Measurements from ENCODE around the gene MARCO. TPM values are rescaled to one million over a fixed set of nuclear protein-coding genes. Genes with fewer than 3 reads are reported as not detected.

MARCO gene
- total and polyA plus RNA-seq, 2 experiments from 2014 or later, result not detected

DNA sequence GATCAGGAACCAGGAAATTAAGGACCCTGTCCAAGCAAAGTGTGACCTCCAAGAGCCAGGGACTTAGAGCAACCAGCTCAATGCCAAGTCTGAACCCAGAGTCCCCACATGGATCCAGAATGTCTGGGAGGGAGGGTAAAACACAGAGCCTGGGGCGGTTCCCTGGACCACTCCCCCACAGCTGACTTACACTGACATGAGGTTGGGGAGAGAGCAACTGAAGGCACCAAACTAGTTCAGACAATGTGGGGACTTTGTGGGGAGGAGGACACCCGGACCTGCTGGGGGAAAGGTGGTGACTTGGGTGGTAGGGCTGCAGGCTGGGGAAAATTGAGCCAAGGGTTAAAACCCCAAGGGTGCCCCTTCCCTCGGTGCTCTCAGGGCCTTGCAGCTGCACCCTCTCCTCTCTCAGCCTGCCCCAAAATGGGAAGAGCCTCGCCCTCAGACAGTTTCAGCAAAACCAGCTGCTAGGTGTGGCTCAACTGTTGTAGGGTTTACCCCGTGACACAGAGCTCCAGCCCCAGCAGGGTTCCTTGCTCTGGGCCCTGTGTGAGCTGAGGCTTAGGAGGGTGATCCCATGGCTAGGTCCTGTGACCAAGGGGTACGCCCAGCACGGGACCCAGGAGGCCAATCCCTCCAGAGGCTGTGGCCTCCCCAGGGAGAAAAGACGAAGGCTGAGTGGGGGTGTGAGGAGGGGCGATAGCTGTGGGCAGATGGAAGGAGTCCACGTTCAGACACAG is 28.6 kb downstream of the MARCO start:
- Histone ChIP-seq H3K79me2 (replicated peaks; ENCODE audit: insufficient read depth) (no peaks in the 10 kb centered on the region), H4K20me1 (replicated peaks; ENCODE audit: insufficient read depth) (no peaks in the 10 kb centered on the region), H2AFZ (no peak overlapping the region), H3K9me2 (ENCODE audit: insufficient read depth) (no peaks in the 10 kb centered on the region), H3K4me2 (no peak overlapping the region), H3F3A (replicated peaks; ENCODE audit: low read depth) (no peaks in the 10 kb centered on the region), H3K36me3 (ENCODE audit: insufficient read depth) (no peaks in the 10 kb centered on the region), H3K4me3 (no peak overlapping the region), H3K27me3 (ENCODE audit: insufficient read depth) (peaks cover 7% of the 10 kb centered on the region; the same call in 1 of the 2 replicates), H3K27ac (ENCODE audit: low read depth) (no peak overlapping the region), H3K4me1 (ENCODE audit: insufficient read depth) (no peaks in the 10 kb centered on the region)
- peaks cover 6% of the 10 kb centered on the region for H3K27me3 Mint-ChIP-seq (ENCODE audit: insufficient read depth, low read depth, poor library complexity)
- H3K4me3 Mint-ChIP-seq, result no peak overlapping the region
- no peaks in the 10 kb centered on the region for H3K9me3 Mint-ChIP-seq
- ATAC-seq, result no peak
- DNase-seq (ENCODE audit: low spot score), result no peak
- TF ChIP-seq, protein P1, sequence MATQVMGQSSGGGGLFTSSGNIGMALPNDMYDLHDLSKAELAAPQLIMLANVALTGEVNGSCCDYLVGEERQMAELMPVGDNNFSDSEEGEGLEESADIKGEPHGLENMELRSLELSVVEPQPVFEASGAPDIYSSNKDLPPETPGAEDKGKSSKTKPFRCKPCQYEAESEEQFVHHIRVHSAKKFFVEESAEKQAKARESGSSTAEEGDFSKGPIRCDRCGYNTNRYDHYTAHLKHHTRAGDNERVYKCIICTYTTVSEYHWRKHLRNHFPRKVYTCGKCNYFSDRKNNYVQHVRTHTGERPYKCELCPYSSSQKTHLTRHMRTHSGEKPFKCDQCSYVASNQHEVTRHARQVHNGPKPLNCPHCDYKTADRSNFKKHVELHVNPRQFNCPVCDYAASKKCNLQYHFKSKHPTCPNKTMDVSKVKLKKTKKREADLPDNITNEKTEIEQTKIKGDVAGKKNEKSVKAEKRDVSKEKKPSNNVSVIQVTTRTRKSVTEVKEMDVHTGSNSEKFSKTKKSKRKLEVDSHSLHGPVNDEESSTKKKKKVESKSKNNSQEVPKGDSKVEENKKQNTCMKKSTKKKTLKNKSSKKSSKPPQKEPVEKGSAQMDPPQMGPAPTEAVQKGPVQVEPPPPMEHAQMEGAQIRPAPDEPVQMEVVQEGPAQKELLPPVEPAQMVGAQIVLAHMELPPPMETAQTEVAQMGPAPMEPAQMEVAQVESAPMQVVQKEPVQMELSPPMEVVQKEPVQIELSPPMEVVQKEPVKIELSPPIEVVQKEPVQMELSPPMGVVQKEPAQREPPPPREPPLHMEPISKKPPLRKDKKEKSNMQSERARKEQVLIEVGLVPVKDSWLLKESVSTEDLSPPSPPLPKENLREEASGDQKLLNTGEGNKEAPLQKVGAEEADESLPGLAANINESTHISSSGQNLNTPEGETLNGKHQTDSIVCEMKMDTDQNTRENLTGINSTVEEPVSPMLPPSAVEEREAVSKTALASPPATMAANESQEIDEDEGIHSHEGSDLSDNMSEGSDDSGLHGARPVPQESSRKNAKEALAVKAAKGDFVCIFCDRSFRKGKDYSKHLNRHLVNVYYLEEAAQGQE (IDR thresholded peaks at IDR 0.05; ENCODE audit: unreplicated experiment), result no peak
- TF ChIP-seq JUNB (IDR thresholded peaks at IDR 0.05; ENCODE audit: unreplicated experiment) (no peak), ZNF114 (CRISPR knock-in tag; IDR thresholded peaks at IDR 0.05) (no peak), EZH2phosphoT487 (IDR thresholded peaks at IDR 0.05; ENCODE audit: unreplicated experiment) (no peak), ZNF331 (CRISPR knock-in tag; IDR thresholded peaks at IDR 0.05; ENCODE audit: low read depth) (no peak), NANOG (IDR thresholded peaks at IDR 0.05; ENCODE audit: borderline replicate concordance) (no peak), POLR2AphosphoS5 (IDR thresholded peaks at IDR 0.05; ENCODE audit: low read depth) (no peak)
- TF ChIP-seq, protein P2, sequence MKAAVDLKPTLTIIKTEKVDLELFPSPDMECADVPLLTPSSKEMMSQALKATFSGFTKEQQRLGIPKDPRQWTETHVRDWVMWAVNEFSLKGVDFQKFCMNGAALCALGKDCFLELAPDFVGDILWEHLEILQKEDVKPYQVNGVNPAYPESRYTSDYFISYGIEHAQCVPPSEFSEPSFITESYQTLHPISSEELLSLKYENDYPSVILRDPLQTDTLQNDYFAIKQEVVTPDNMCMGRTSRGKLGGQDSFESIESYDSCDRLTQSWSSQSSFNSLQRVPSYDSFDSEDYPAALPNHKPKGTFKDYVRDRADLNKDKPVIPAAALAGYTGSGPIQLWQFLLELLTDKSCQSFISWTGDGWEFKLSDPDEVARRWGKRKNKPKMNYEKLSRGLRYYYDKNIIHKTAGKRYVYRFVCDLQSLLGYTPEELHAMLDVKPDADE (IDR thresholded peaks at IDR 0.05), result no peak
- TF ChIP-seq, protein P3, sequence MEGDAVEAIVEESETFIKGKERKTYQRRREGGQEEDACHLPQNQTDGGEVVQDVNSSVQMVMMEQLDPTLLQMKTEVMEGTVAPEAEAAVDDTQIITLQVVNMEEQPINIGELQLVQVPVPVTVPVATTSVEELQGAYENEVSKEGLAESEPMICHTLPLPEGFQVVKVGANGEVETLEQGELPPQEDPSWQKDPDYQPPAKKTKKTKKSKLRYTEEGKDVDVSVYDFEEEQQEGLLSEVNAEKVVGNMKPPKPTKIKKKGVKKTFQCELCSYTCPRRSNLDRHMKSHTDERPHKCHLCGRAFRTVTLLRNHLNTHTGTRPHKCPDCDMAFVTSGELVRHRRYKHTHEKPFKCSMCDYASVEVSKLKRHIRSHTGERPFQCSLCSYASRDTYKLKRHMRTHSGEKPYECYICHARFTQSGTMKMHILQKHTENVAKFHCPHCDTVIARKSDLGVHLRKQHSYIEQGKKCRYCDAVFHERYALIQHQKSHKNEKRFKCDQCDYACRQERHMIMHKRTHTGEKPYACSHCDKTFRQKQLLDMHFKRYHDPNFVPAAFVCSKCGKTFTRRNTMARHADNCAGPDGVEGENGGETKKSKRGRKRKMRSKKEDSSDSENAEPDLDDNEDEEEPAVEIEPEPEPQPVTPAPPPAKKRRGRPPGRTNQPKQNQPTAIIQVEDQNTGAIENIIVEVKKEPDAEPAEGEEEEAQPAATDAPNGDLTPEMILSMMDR (conservative IDR thresholded peaks at IDR 0.05; ENCODE audit: low read depth in 2 of 2), result no peak
- peaks cover 10% of the 10 kb centered on the region; the same call in 2 of the 3 replicates for H3K4me1 Mint-ChIP-seq
- no peaks in the 10 kb centered on the region for H3K36me3 Mint-ChIP-seq (ENCODE audit: low read depth)
- H3K27ac Mint-ChIP-seq, result no peak overlapping the region
